ENCODE measurements around the gene LRFN2.

The LRFN2 gene

GRCh38 chr6:40377173-40377806 lies 209.9 kb downstream of the LRFN2 start:
- no peak for DNase-seq (ENCODE audit: low spot score)

GRCh38 chr6:40376113-40376650 lies 211.0 kb downstream of the LRFN2 start:
- DNase-seq (ENCODE audit: low spot score), result no peak

GRCh38 chr6:40373267-40373666 lies 213.9 kb downstream of the LRFN2 start:
- DNase-seq (ENCODE audit: low spot score), result no peak

GRCh38 chr6:40371621-40372020 lies 215.5 kb downstream of the LRFN2 start:
- no peak for DNase-seq (ENCODE audit: low spot score)

GRCh38 chr6:40371095-40371494 lies 216.1 kb downstream of the LRFN2 start:
- DNase-seq (ENCODE audit: low spot score), result no peak

GRCh38 chr6:40369891-40370290 lies 217.3 kb downstream of the LRFN2 start:
- peak; percentile 15 for DNase-seq (ENCODE audit: low spot score)

GRCh38 chr6:40369042-40369441 lies 218.1 kb downstream of the LRFN2 start:
- DNase-seq (ENCODE audit: low spot score), result no peak

- DNase-seq (ENCODE audit: low spot score), result no peak
Observed at GRCh38 chr6:40362859-40363258, 224.3 kb downstream of the LRFN2 start.

- no peak for DNase-seq (ENCODE audit: low spot score)
Observed at GRCh38 chr6:40359808-40360207, 227.4 kb downstream of the LRFN2 start.

GRCh38 chr6:40358473-40359460 lies 228.4 kb downstream of the LRFN2 start:
- DNase-seq (ENCODE audit: low spot score), result no peak

GRCh38 chr6:40356242-40356910 lies 230.8 kb downstream of the LRFN2 start:
- DNase-seq (ENCODE audit: low spot score), result no peak

GRCh38 chr6:40355532-40355931 lies 231.6 kb downstream of the LRFN2 start:
- DNase-seq (ENCODE audit: low spot score), result no peak

- DNase-seq (ENCODE audit: low spot score), result no peak
Observed at GRCh38 chr6:40355066-40355465, 232.1 kb downstream of the LRFN2 start.

GRCh38 chr6:40353967-40354452 lies 233.2 kb downstream of the LRFN2 start:
- no peak for DNase-seq (ENCODE audit: low spot score)

GRCh38 chr6:40353197-40353966 lies 233.8 kb downstream of the LRFN2 start:
- no peak for DNase-seq (ENCODE audit: low spot score)

- DNase-seq (ENCODE audit: low spot score), result no peak
Observed at GRCh38 chr6:40352527-40353170, 234.5 kb downstream of the LRFN2 start.

- no peak for DNase-seq (ENCODE audit: low spot score)
Observed at GRCh38 chr6:40352006-40352405, 235.2 kb downstream of the LRFN2 start.

- DNase-seq (ENCODE audit: low spot score), result no peak
Observed at GRCh38 chr6:40350747-40351217, 236.4 kb downstream of the LRFN2 start.

GRCh38 chr6:40349901-40350746 lies 237.0 kb downstream of the LRFN2 start:
- DNase-seq (ENCODE audit: low spot score), result no peak
